ENCODE measurements around the gene SOWAHA.

Gene SOWAHA

GRCh38 chr5:132768485-132768868 is 44.6 kb upstream of the SOWAHA start:
- TF ChIP-seq ZFX (IDR thresholded peaks at IDR 0.05; ENCODE audit: borderline replicate concordance) (no peak), CTCF (IDR thresholded peaks at IDR 0.05) (no peak)
- H3K27ac ChIP-seq, result no peak overlapping the region

DNA sequence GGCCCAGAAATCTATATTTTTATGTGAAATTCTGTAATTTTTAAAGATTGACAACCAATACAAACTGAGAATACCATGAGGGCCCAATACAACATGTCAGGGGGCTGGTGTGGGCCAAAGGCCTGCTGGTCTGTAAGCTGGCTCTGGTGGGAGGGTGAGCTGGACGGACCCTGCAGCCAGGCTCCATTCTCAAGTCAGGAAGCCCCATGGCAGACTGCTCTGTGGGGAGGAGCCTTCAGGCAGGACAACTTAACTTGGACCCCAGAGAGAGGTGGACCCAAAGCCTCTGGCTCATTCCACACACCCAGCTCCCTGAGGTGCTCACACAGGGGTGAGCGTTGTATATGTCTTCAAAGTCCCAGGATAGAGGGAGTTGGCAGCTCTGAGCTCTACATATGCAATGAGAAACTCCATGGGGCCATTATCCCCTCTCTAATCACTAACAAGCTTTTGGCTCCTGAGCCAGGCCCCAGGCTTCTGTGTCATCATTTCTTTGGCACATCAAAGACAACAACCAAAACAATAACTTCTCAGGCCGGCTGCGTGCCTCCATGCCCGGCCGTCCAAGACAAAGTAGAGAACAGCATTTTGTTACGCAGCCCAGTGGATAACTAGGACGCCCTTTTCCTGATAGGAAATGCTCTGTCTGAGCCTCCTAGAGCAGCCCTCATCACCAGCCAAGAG is 42.5 kb upstream of the SOWAHA start:
- TF ChIP-seq ZFX (IDR thresholded peaks at IDR 0.05; ENCODE audit: borderline replicate concordance), result no peak
- TF ChIP-seq CTCF (IDR thresholded peaks at IDR 0.05), result no peak
- no peak overlapping the region for H3K27ac ChIP-seq

- no peak for TF ChIP-seq CTCF (IDR thresholded peaks at IDR 0.05)
- TF ChIP-seq ZFX (IDR thresholded peaks at IDR 0.05; ENCODE audit: borderline replicate concordance), result no peak
- H3K27ac ChIP-seq, result no peak overlapping the region
These were observed 41.6 kb upstream of the SOWAHA start for GRCh38 chr5:132771503-132771998.

- TF ChIP-seq CTCF (IDR thresholded peaks at IDR 0.05), result no peak
These were observed 40.6 kb upstream of the SOWAHA start for GRCh38 chr5:132772291-132773070.

GRCh38 chr5:132773114-132773513 is 40.0 kb upstream of the SOWAHA start:
- no peak overlapping the region for H3K27ac ChIP-seq
- TF ChIP-seq CTCF (IDR thresholded peaks at IDR 0.05) (no peak), ZFX (IDR thresholded peaks at IDR 0.05; ENCODE audit: borderline replicate concordance) (no peak)

More at GRCh38 chr5:132772291-132773070, 40.6 kb upstream of the SOWAHA start:
- H3K27ac ChIP-seq, result no peak overlapping the region

DNA sequence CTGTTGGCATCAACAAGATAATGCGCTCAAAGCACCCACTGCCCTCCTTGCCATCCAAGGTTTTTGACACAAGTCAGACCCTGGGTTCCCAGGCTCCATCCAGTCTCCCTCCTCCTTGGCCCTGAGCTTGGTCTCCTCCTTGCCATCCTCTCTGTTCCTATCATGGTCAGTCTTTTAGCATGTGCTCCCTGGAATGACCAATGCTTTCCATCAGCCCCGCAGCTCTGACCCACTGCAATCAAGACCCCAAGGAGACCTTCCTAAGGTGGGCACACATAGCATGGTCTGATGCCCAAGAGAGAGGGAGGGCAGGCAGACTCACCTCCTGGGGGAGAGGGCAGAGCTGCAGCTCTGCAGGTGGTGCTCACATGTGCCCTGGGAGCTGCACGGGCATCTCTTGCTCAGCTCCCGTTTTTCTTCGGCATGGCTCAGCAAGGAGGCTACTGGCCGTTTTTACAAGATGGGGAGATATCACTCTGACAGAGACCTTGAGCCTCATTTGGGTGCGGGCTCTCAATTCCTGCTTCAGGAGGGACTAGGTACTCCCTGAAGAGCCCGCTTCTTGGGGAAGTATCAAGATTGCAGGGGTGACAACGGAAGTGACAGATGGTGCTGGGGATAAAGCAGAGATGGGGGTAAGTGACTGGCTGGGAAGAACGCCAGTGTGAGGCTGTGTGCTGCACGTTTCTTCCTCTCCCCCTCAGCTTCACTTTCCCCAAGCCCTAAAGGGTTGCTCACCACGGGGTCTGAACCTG is 39.3 kb upstream of the SOWAHA start:
- H3K27ac ChIP-seq, result no peak overlapping the region
- TF ChIP-seq CTCF (IDR thresholded peaks at IDR 0.05), result no peak
- no peak for TF ChIP-seq ZFX (IDR thresholded peaks at IDR 0.05; ENCODE audit: borderline replicate concordance)
